K562 (cell line): ENCODE data around the gene ASB15. TPM values are rescaled to one million over a fixed set of nuclear protein-coding genes. Genes with fewer than 3 reads are reported as not detected.

Experiments used
- COPS2 ChIP-seq: fragments of 450-650 bp; conservative IDR thresholded peaks from 2 replicates; pipeline ENCODE4 v1.6.1; 2016; ENCODE audit warnings: mild to moderate bottlenecking, moderate library complexity
- CREBBP ChIP-seq: IDR thresholded peaks from one replicate; pipeline ENCODE4 v1.6.1; 2012; ENCODE audit warnings: low read depth, mild to moderate bottlenecking, control low read depth, inconsistent platforms, low read length
- EWSR1 ChIP-seq: fragments of 450-650 bp; IDR thresholded peaks from 2 replicates; pipeline ENCODE4 v1.6.1; 2018; ENCODE audit warnings: borderline replicate concordance, mild to moderate bottlenecking, low read depth, moderate library complexity; ENCODE audit not compliant: partially characterized antibody
- EZH2 ChIP-seq: IDR thresholded peaks from 2 replicates; pipeline ENCODE4 v1.6.1; 2012; ENCODE audit warnings: low read depth, mild to moderate bottlenecking, inconsistent platforms, low read length, borderline replicate concordance
- HLTF ChIP-seq: fragments of 450-650 bp; IDR thresholded peaks from 2 replicates; pipeline ENCODE4 v1.6.1; 2016
- HMGN3 ChIP-seq: IDR thresholded peaks from 2 replicates; pipeline ENCODE4 v1.6.1; 2011; ENCODE audit warnings: borderline replicate concordance, low read depth, mild to moderate bottlenecking, mixed read lengths, low read length; ENCODE audit not compliant: insufficient read length; ENCODE audit errors: extremely low read depth
- KAT2B ChIP-seq: IDR thresholded peaks from one replicate; pipeline ENCODE4 v1.6.1; 2012; ENCODE audit warnings: low read depth, mild to moderate bottlenecking, control low read depth, inconsistent platforms, low read length, moderate library complexity
- NKRF ChIP-seq: fragments of 450-650 bp; IDR thresholded peaks from 2 replicates; pipeline ENCODE4 v1.6.1; 2016; ENCODE audit warnings: borderline replicate concordance
- NR3C1 ChIP-seq: sonication (generic); formaldehyde crosslinking; IDR thresholded peaks from 2 replicates; pipeline ENCODE4 v1.8.1; 2022; ENCODE audit warnings: missing genetic modification reagents
- PHF20 ChIP-seq: fragments of 450-650 bp; IDR thresholded peaks from 2 replicates; pipeline ENCODE4 v1.6.1; 2018; ENCODE audit not compliant: partially characterized antibody
- POLR2H ChIP-seq: IDR thresholded peaks from 2 replicates; pipeline ENCODE4 v1.6.1; 2016; ENCODE audit warnings: missing genetic modification characterization, low read depth, mild to moderate bottlenecking, control low read depth, missing compliant biosample characterization, moderate library complexity
- RBM39 ChIP-seq: fragments of 200-400 bp; formaldehyde crosslinking; optimal IDR thresholded peaks from 2 replicates; pipeline ENCODE3; 2018; ENCODE audit warnings: low read depth, low read length
- XRCC3 ChIP-seq: fragments of 450-650 bp; IDR thresholded peaks from 2 replicates; pipeline ENCODE4 v1.6.1; 2017; ENCODE audit warnings: mild to moderate bottlenecking, moderate library complexity
- ZBTB9 ChIP-seq: fragments of 450-650 bp; formaldehyde crosslinking; IDR thresholded peaks from 2 replicates; pipeline ENCODE4 v1.4.0; 2020; ENCODE audit warnings: mild to moderate bottlenecking, moderate library complexity
- ZNF133 ChIP-seq: fragments of 250-450 bp; sonication (Bioruptor Pico); IDR thresholded peaks from 2 replicates; pipeline ENCODE4 v1.4.0; 2020; ENCODE audit warnings: mild to moderate bottlenecking
- ZNF407 ChIP-seq: fragments of 450-650 bp; IDR thresholded peaks from 2 replicates; pipeline ENCODE4 v1.6.1; 2016; ENCODE audit warnings: low read depth
- ZNF668 ChIP-seq: fragments of 250-450 bp; sonication (Bioruptor Pico); IDR thresholded peaks from 2 replicates; pipeline ENCODE4 v1.8.0; 2022; ENCODE audit warnings: mild to moderate bottlenecking, inconsistent platforms
- polyA plus RNA-seq, 8 experiments: library from polyadenylated mRNA; depleted of rRNA in 4 of 8; stranded (reverse) in 5 of 8; unstranded in 3 of 8; fragments of >200 nt; fragmentation: Nextera tagmentation in 2 of 8; fragmentation: Illumina TruSeq in 1 of 8; extraction: Ambion mirVana in 2 of 8; extraction: Trizol in 1 of 8; gene quantifications; 2 replicates each; pipeline versions ENCODE4 v1.2.1 to v1.2.3, GENCODE V29; 2011 to 2014; ENCODE audit warnings: inconsistent platforms in 1 of 8, missing spikeins in 1 of 8
- total RNA-seq, 7 experiments: library from RNA; depleted of rRNA in 6 of 7; stranded (reverse); fragments of >200 nt in 6 of 7; fragmentation: Illumina TruSeq in 2 of 7; extraction: Trizol in 2 of 7; gene quantifications; 2 replicates each; pipeline versions ENCODE4 v1.2.1 to v1.2.3, GENCODE V29; 2011 to 2021; ENCODE audit warnings: low replicate concordance in 1 of 7

Gene ASB15
- total and polyA plus RNA-seq, 9 of the 15 experiments (the other 6 are each of a cell fraction or from before 2014, with no cell fraction given), result 0.03 to 0.14 (median 0.04) TPM; not detected in 3

- TF ChIP-seq NR3C1 (CRISPR knock-in tag) (no peak), KAT2B (no peak), COPS2 (no peak), POLR2H (tag) (peak; percentile 63), HLTF (no peak), XRCC3 (no peak), ZBTB9 (CRISPR knock-in tag) (0 out of 2 replicates have a peak, but pooled peaks have one; percentile 13), PHF20 (no peak), HMGN3 (no peak), EZH2 (no peak), ZNF407 (no peak), NKRF (no peak), RBM39 (no peak), EWSR1 (no peak), ZNF668 (CRISPR knock-in tag) (0 out of 2 replicates have a peak, but pooled peaks have one; percentile 4), CREBBP (no peak), ZNF133 (CRISPR knock-in tag) (no peak)
Measured at GRCh38 chr7:123608991-123609882, 7.6 kb downstream of the ASB15 start (continued).
